Panc1 (cell line): Measurements from ENCODE around the gene UFSP2.

Experiments
- CTCF ChIP-seq: fragments of 450-650 bp; IDR thresholded peaks from 2 replicates; pipeline ENCODE4 v1.5.1; 2017; ENCODE audit warnings: mild to moderate bottlenecking
- POLR2AphosphoS5 ChIP-seq: IDR thresholded peaks from 2 replicates; pipeline ENCODE4 v1.6.1; 2012; ENCODE audit warnings: mild to moderate bottlenecking, low read depth, low read length, moderate library complexity
- REST ChIP-seq, 2 experiments: IDR thresholded peaks; 2 replicates each; pipeline ENCODE4 v1.6.1; 2011 to 2012; ENCODE audit warnings: low read depth in 2 of 2, control low read depth in 1 of 2, low read length in 1 of 2, mild to moderate bottlenecking in 1 of 2, moderate library complexity in 1 of 2; ENCODE audit not compliant: insufficient read depth in 1 of 2
- SIN3A ChIP-seq: IDR thresholded peaks from 2 replicates; pipeline ENCODE4 v1.6.1; 2012; ENCODE audit warnings: low read depth, mild to moderate bottlenecking, low read length, moderate library complexity, borderline replicate concordance; ENCODE audit not compliant: insufficient read depth
- TCF7L2 ChIP-seq: IDR thresholded peaks from 2 replicates; pipeline ENCODE4 v1.6.1; 2011; ENCODE audit warnings: mild to moderate bottlenecking, low read depth, low read length, inconsistent platforms

- TF ChIP-seq CTCF (no peak), POLR2AphosphoS5 (no peak), REST (IDR thresholded peaks at IDR 0.05; ENCODE audit: insufficient read depth in 1 of 2, low read depth in 2 of 2, low read length in 1 of 2) (no peak), SIN3A (no peak), TCF7L2 (no peak)
Measured at GRCh38 chr4:185370268-185370949, 55.4 kb downstream of the UFSP2 start.
